PFSK-1 (cell line): ENCODE measurements around the gene HM13.
A peak's percentile ranks its signal among the peaks of the same experiment; 100 is the strongest.

ENCODE experiments used
- FOXP2 ChIP-seq: optimal IDR thresholded peaks from 2 replicates; pipeline ENCODE3; 2011; ENCODE audit warnings: borderline replicate concordance, control low read depth, inconsistent platforms; ENCODE audit not compliant: insufficient read depth; ENCODE audit errors: extremely low read length, extremely low read depth
- POLR2AphosphoS5 ChIP-seq: IDR thresholded peaks from 2 replicates; pipeline ENCODE4 v1.6.1; 2012; ENCODE audit warnings: low read depth, mild to moderate bottlenecking, control low read depth, low read length, moderate library complexity
- SIN3A ChIP-seq: IDR thresholded peaks from 2 replicates; pipeline ENCODE4 v1.6.1; 2012; ENCODE audit warnings: mild to moderate bottlenecking, low read length, moderate library complexity, borderline replicate concordance; ENCODE audit not compliant: insufficient read depth
- TAF1 ChIP-seq: IDR thresholded peaks from 2 replicates; pipeline ENCODE4 v1.6.1; 2012; ENCODE audit warnings: low read length, control low read depth, borderline replicate concordance; ENCODE audit not compliant: insufficient read depth
- TF ChIP-seq, protein P1 (sequence below), 2 experiments: IDR thresholded peaks; 2 replicates each; pipeline versions ENCODE4 v1.6.1 to v1.8.0; 2011 to 2012; ENCODE audit warnings: low read depth in 2 of 2, low read length in 2 of 2, control low read depth in 1 of 2, inconsistent platforms in 1 of 2, mild to moderate bottlenecking in 1 of 2, moderate library complexity in 1 of 2; ENCODE audit not compliant: insufficient read depth in 1 of 2

HM13 gene

DNA sequence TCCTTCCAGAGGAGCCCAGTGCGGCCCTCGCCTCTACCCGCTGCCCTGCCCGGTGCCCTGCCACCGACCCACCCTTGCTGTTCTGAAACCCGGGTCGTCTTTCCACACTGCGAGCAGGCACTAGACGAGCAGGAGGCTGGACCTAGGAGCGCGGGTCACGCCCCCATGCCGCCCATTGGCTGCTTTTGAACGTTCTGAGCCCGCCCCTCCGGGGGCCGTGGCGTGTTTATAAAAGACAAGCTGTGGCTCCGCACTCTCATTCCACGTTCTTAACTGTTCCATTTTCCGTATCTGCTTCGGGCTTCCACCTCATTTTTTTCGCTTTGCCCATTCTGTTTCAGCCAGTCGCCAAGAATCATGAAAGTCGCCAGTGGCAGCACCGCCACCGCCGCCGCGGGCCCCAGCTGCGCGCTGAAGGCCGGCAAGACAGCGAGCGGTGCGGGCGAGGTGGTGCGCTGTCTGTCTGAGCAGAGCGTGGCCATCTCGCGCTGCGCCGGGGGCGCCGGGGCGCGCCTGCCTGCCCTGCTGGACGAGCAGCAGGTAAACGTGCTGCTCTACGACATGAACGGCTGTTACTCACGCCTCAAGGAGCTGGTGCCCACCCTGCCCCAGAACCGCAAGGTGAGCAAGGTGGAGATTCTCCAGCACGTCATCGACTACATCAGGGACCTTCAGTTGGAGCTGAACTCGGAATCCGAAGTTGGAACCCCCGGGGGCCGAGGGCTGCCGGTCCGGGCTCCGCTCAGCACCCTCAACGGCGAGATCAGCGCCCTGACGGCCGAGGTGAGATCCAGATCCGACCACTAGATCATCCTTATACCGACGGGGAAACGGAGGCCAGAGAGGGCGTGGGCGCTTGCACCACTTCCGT is 91.0 kb downstream of the HM13 start, which contains the start of gene ID1:
Gene ID1, plus strand, starts transcription at position 259 of the 871 bp plus-strand sequence. Its CDS starts 99 bp downstream, at position 358.
- TF ChIP-seq POLR2AphosphoS5 (peak; percentile 99), TAF1 (peak; percentile 100), FOXP2 (no peak), SIN3A (peak; percentile 89)
- TF ChIP-seq, protein P1, sequence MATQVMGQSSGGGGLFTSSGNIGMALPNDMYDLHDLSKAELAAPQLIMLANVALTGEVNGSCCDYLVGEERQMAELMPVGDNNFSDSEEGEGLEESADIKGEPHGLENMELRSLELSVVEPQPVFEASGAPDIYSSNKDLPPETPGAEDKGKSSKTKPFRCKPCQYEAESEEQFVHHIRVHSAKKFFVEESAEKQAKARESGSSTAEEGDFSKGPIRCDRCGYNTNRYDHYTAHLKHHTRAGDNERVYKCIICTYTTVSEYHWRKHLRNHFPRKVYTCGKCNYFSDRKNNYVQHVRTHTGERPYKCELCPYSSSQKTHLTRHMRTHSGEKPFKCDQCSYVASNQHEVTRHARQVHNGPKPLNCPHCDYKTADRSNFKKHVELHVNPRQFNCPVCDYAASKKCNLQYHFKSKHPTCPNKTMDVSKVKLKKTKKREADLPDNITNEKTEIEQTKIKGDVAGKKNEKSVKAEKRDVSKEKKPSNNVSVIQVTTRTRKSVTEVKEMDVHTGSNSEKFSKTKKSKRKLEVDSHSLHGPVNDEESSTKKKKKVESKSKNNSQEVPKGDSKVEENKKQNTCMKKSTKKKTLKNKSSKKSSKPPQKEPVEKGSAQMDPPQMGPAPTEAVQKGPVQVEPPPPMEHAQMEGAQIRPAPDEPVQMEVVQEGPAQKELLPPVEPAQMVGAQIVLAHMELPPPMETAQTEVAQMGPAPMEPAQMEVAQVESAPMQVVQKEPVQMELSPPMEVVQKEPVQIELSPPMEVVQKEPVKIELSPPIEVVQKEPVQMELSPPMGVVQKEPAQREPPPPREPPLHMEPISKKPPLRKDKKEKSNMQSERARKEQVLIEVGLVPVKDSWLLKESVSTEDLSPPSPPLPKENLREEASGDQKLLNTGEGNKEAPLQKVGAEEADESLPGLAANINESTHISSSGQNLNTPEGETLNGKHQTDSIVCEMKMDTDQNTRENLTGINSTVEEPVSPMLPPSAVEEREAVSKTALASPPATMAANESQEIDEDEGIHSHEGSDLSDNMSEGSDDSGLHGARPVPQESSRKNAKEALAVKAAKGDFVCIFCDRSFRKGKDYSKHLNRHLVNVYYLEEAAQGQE (IDR thresholded peaks at IDR 0.05; ENCODE audit: insufficient read depth in 1 of 2, low read depth in 2 of 2, low read length in 2 of 2): peak in 1 of 2 experiments; percentile 75; a peak in 2 of 4 replicates

DNA sequence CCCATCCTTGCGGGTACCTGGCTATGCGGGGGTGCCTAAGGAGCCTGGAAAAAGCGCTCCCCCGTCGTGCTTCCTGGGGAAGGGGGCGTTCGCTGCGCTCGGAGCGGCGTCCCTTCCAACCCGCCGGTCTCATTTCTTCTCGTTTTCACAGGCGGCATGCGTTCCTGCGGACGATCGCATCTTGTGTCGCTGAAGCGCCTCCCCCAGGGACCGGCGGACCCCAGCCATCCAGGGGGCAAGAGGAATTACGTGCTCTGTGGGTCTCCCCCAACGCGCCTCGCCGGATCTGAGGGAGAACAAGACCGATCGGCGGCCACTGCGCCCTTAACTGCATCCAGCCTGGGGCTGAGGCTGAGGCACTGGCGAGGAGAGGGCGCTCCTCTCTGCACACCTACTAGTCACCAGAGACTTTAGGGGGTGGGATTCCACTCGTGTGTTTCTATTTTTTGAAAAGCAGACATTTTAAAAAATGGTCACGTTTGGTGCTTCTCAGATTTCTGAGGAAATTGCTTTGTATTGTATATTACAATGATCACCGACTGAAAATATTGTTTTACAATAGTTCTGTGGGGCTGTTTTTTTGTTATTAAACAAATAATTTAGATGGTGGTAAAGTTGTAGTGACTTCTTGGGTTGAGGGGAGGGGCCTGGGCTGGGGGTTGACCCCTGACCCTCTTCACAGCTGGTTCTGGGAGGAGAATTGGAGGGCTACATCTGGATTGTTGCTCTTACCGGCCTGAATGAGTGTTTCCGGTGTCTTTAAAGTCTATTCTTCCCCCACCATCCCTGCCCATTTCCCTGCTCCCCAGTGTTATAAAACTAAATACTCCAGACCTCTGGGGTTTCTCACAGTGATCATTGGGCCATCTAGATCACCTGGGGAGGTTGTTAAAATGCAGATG is 91.9 kb downstream of the HM13 start:
- TF ChIP-seq POLR2AphosphoS5 (no peak), TAF1 (no peak), SIN3A (no peak), FOXP2 (no peak)
- TF ChIP-seq, protein P1 (IDR thresholded peaks at IDR 0.05; ENCODE audit: insufficient read depth in 1 of 2, low read depth in 2 of 2, low read length in 2 of 2): no peak

DNA sequence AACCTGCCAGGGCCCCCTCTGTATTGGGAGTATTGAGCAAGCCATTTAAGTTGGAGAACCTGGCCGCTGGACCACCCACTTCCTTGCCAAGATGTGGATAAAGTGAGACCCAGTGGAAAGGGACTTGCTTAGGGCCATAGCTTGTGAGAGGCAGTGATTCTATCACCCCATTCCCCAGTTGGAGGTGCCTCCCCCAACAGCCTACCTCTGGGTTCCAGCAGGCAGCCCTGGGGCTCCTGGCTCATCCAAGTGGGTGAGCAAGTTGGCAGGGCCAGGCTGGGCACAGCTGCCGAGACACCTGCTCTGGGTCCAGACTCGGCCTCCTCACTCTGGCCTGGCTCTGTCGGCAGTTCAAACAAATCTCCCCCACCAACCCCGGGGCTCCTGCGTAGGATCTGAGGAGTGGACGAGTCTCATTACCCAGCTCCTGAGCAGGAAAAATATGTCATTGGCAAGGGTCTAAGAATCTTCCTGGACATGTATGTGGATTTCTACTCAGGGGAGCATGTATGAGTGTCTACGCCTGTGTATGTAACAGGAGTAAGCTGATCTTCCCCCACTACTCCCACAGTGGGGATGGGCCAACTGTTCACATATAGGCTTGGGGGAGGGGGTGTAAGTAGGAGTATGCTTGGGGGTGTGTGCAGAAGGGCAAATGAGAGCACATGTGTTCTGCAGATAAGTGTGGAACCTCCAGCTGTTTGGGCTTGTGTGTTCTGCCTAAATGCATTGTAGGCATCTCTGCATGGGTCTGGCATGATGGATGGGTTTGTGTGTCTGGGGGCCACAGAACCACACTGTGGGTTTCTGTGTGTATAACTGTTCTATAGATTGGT is 92.8 kb downstream of the HM13 start:
- TF ChIP-seq POLR2AphosphoS5: peak; percentile 93
- TF ChIP-seq SIN3A: peak; percentile 99
- TF ChIP-seq TAF1: no peak
- TF ChIP-seq, protein P1 (IDR thresholded peaks at IDR 0.05; ENCODE audit: insufficient read depth in 1 of 2, low read depth in 2 of 2, low read length in 2 of 2): no peak
- no peak for TF ChIP-seq FOXP2

DNA sequence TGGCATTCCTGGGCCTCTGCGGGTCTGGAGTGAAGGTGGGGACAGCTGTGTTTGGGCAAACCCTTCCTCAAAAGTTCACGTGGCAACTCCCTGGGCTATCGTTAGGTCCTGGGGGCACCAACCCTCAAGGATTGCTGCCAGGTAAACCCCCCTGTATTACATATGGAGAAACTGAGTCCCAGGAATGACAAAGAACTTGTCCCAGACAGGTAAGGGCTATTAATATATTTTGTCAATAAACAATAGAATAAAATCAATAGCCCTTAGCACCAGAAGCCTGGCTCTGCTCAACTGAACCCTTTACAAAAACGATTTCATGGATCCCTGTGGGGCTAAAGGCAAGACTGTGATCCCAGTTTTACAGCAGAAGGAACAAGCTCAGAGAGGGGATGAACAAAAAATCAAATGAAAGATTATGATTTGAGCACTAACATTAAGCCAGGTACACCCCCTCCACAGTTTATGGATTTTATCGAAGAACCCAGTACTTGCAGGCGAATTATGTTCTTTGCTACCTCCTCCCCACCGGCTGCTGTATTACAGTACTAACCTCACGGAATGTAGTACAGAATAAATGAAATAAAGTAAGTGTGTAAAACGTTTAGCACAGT is 93.5 kb downstream of the HM13 start:
- TF ChIP-seq, protein P1 (IDR thresholded peaks at IDR 0.05; ENCODE audit: insufficient read depth in 1 of 2, low read depth in 2 of 2, low read length in 2 of 2): no peak
- TF ChIP-seq FOXP2 (no peak), SIN3A (no peak), TAF1 (no peak; the same call in 1 of the 2 replicates), POLR2AphosphoS5 (no peak; the same call in 1 of the 2 replicates)
